PC-3 (cell line): ENCODE data around the gene ST3GAL5.

Experiments
- CTCF ChIP-seq: fragments of 300-600 bp; sonication (generic); conservative IDR thresholded peaks from 2 replicates; pipeline ENCODE4 v1.5.1; 2017; ENCODE audit warnings: antibody characterized with exemption, low read depth, mild to moderate bottlenecking, low read length
- EZH2 ChIP-seq: fragments of 300-600 bp; sonication (generic); IDR thresholded peaks from one replicate; pipeline ENCODE4 v1.6.1; 2017; ENCODE audit warnings: antibody characterized with exemption, mild to moderate bottlenecking, low read length; ENCODE audit not compliant: unreplicated experiment
- EZH2phosphoT487 ChIP-seq: fragments of 300-600 bp; sonication (generic); IDR thresholded peaks from 2 replicates; pipeline ENCODE4 v1.6.1; 2018; ENCODE audit warnings: mild to moderate bottlenecking, antibody characterized with exemption, low read length, borderline replicate concordance

GRCh38 chr2:85867556-85868292 lies 21.1 kb downstream of the ST3GAL5 start:
- no peak for TF ChIP-seq CTCF
- TF ChIP-seq EZH2, result no peak
- no peak for TF ChIP-seq EZH2phosphoT487
